ENCODE data around the gene TRERF1.

The TRERF1 gene

DNA sequence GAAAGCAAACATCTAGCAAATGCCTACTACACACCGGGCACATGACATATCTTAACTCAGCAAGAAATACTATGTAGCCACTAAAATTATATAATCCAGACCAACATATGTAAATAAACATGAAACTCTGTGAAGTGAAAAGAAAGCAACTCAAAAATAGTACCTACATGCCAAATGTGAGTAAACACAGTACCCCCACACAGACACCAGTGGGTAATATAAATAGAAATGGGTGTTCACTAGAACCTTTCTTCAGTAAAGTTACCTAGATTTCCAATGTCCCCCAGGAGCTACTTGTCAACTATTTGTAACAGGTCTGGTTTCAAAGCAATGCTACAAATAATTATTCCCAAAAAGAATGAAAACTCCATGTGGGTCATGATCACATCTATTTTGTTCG is 25.5 kb downstream of the TRERF1 start:
- DNase-seq (ENCODE audit: low read depth in 3 of 3, low spot score in 1 of 3), result no peak

DNA sequence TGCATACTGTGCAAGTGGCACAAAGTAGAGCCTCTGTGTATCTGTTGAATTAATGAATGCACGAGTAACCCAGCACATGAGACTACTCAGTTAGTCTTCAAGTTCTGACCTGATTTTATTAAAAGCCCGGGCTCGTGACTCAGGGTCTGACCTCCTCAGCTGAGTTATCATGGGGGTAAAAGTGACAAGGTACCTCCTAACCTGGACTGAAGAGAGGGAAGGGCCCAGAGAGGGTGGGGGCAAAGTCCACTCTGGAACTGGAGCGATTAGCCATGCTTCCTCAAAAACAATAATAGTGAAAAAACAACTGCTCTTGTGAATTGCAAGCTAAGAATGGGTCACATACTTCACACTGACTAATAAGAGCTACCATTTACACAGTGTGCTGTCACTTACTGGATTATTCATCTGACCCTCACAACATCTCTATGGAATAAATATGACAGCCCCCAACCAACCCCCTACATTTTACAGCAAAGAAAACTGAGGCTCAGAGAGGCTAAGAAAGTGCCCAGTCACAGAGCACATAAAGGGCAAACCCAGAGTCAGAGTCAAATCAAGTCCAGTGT is 26.7 kb downstream of the TRERF1 start:
- no peak for DNase-seq (ENCODE audit: low read depth in 3 of 3, low spot score in 1 of 3)

DNA sequence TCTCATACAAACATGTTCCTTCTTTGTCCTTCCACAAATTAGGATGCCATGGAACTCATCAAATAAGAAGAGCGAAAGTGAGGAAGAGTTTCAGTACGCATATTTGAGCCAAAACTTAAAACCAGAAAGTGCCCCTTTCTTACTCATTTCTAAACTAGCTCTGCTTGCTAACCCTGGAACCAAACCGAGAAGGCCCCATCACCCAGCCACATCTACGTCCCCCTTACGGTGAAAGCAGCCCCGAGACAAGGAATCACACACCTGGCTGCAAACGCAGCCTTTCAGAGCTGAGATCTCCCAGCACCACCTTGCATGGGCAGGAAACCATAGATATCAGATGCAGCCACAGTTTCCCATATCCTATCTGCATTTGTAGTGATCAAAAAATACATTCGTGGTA is 28.5 kb downstream of the TRERF1 start:
- no peak for DNase-seq (ENCODE audit: low read depth in 3 of 3, low spot score in 1 of 3)

GRCh38 chr6:42420741-42421140 is 31.0 kb downstream of the TRERF1 start:
- DNase-seq (ENCODE audit: low read depth in 3 of 3, low spot score in 1 of 3), result no peak

- no peak for DNase-seq (ENCODE audit: low read depth in 3 of 3, low spot score in 1 of 3)
These were observed 32.0 kb downstream of the TRERF1 start for GRCh38 chr6:42419490-42420280.

- no peak for DNase-seq (ENCODE audit: low read depth in 3 of 3, low spot score in 1 of 3)
These were observed 33.0 kb downstream of the TRERF1 start for GRCh38 chr6:42418724-42419123.

DNA sequence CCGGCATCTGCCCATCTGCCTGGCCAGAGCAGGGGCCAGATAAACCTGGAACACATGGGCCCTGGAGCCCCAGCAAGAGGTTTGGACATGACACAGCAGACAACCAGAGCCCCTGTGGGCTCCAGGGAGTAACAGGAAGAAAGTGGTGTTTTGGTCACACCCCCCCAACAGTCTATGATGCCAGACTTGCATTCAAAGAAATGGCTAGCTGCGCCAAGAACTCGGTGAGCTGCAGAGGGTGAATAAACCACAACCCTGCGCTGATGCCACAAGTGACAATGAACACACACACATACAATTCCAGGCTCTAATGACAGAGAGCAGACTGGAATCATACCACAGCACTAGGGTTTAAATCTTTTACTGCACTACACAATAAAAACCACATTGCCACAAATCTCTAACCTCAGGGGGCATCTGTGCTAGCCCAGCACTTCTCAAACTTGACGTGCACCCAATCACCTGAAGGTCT is 34.0 kb downstream of the TRERF1 start:
- DNase-seq (ENCODE audit: low read depth in 3 of 3, low spot score in 1 of 3), result no peak

DNA sequence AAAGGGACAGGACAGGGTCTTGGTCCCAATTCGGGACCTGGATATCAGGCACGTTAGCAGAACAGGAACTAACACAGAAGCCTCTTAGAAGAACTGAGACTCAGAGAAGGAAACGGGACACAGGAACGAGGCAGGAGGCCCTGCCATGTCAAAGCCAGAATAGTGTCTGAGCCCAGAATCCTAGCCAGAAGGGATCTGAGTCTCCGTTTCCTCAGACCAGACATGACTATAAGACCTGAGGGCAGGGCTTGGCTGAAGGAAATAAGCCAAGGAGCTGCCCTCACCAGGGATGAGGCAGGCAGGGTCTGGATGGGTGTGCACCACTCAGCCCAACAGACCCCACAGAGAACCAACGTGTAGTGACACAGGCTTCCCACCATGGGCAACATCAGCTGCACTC is 40.3 kb downstream of the TRERF1 start:
- no peak for DNase-seq (ENCODE audit: low read depth in 3 of 3, low spot score in 1 of 3)

DNA sequence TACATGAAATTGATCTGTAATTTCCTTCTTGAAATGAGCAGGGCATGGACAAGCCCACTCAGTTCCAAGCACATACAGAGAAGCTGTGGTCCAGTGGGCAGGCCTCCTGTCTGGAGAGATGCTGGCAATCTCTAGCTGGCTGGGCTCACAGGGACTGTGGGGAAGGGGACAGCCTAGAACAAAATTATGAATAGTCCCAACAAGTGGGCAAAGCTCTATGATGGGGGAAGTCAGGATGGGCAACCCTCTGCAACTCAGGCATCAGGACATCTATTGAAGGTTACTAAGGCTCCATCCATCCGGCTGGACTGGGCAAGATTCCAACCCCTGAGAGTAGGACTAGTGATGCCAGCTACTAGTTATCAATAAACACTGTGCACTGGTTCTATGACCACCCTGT is 40.9 kb downstream of the TRERF1 start:
- no peak for DNase-seq (ENCODE audit: low read depth in 3 of 3, low spot score in 1 of 3)

GRCh38 chr6:42409581-42409980 is 42.1 kb downstream of the TRERF1 start:
- no peak for DNase-seq (ENCODE audit: low read depth in 3 of 3, low spot score in 1 of 3)

GRCh38 chr6:42407379-42407778 is 44.3 kb downstream of the TRERF1 start:
- no peak for DNase-seq (ENCODE audit: low read depth in 3 of 3, low spot score in 1 of 3)

GRCh38 chr6:42406306-42407280 is 45.1 kb downstream of the TRERF1 start:
- DNase-seq (ENCODE audit: low read depth in 3 of 3, low spot score in 1 of 3), result no peak

- no peak for DNase-seq (ENCODE audit: low read depth in 3 of 3, low spot score in 1 of 3)
These were observed 46.7 kb downstream of the TRERF1 start for GRCh38 chr6:42405021-42405420.

DNA sequence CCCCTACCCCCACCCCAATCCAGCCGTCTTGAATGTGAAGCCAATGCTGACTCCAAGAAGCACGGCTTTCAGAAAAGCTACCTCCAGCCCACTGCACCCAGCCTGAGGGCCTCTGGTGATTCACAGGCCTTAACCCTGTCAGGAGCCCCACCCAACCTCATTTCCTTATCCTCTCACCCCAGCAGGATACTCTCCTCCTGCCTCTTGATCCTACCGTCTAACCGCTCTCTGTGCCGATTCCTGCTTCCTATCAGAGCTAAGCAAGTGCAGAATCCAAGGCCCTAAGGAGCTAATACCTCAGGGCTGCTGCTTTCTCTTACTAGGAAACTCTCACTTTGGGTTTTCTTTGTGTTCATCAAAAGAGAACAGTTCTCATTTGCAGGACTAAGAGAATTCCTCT is 47.2 kb downstream of the TRERF1 start:
- no peak for DNase-seq (ENCODE audit: low read depth in 3 of 3, low spot score in 1 of 3)

DNA sequence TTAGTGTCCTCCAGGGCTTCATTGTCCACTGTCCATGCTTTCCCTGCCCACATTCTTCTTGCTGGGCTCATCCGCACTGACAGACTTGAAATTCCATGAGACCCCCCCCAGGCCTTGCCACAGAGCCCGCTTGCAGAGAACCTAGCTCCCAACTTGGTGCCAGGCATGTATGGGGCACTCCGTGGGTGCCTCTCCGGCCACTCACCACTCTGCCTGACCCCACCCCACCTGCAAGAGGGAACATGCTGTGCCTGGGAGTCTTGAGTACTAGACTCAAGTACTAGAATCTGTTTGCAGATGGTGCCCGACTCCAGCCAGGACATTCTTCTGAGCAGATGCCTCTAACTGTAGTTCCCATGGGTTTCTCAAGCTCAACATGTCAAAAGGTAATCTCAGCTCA is 47.9 kb downstream of the TRERF1 start:
- no peak for DNase-seq (ENCODE audit: low read depth in 3 of 3, low spot score in 1 of 3)

GRCh38 chr6:42403421-42403820 is 48.3 kb downstream of the TRERF1 start:
- DNase-seq (ENCODE audit: low read depth in 3 of 3, low spot score in 1 of 3), result no peak

DNA sequence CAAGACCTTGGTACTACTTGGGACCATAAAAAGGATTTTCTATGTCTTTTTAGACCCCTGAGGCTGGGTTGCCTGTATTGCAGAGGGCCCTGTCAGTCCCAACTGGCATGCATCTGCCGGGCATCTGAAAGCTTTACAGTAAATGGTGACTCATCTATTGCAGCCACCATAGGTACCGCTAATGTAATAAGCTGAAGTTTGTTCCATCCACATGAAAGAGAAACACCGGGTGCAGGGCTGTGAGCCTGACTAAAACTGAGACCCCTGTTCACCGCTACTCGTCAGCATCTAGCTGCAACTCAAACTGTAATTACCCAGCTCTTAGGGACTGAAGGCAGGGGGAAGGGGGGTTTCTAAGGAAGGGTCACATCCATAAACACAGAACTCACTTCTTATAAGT is 49.5 kb downstream of the TRERF1 start:
- no peak for DNase-seq (ENCODE audit: low read depth in 3 of 3, low spot score in 1 of 3)

GRCh38 chr6:42401613-42401951 is 50.1 kb downstream of the TRERF1 start:
- DNase-seq (ENCODE audit: low read depth in 3 of 3, low spot score in 1 of 3), result no peak

DNA sequence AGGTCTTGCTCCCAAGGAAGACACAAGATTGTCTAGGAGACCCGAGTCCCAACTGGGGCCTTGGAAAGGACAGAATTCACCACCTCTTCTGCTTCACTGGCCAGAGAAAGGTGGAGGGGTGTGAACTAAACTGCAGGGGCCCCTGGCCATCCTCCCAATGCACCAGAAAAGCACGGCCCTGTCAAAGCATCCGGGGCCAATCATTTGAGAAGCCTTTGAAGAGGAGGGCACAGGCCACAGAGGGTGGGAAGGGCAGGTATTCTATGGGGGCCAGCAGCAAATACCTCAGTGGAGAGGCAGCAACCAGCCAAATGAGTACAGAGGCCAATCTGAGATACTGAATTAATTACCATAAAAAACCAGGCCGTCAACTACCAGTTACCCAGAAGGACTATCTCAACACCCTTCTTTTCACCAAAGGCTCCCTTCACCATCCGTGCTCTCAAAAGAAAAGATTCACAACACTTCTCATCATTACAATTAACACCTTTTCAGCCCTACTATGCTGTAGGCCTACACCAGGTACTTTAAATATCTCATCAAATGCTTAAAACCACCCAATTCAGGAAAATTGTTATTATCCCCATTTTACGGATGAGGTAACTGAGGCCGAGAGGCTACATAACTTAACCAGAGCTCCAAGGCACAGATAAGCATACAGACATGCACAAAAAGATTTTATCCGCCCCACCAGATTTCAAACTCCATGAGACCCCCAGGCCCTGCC is 50.7 kb downstream of the TRERF1 start:
- DNase-seq (ENCODE audit: low read depth in 3 of 3, low spot score in 1 of 3), result no peak

DNA sequence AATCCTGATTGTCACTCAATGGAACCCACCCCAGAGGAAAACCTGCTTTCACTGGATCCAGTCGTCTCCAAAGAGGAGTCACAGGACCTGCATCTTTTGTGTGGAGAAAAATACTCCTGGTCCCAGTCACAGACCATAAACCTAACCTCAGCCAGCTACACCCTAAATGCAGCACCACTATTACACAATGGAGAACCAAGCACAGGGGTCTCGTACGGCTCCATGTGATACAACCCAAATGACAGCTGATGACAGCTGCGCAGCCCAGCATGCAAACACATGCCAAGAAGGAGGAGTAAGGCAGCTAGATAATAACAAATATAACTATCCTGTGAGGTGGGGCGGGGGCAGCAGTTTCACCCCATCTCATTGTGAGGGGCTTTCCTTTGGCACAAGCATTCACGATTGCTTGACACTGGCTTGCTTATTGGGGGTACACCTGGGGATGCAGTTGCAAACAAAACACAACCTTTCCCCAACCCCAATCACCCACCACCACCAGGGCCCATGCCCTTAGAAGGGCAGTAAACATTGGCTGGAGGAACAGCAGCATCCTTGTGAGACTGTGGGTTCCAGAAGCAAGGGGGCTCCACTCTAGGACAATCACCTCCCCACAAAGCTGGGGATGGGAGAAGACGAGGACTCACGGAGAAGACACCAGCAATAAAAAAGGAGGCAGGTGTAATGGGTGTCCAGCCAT is 51.5 kb downstream of the TRERF1 start:
- DNase-seq (ENCODE audit: low read depth in 3 of 3, low spot score in 1 of 3), result no peak

DNA sequence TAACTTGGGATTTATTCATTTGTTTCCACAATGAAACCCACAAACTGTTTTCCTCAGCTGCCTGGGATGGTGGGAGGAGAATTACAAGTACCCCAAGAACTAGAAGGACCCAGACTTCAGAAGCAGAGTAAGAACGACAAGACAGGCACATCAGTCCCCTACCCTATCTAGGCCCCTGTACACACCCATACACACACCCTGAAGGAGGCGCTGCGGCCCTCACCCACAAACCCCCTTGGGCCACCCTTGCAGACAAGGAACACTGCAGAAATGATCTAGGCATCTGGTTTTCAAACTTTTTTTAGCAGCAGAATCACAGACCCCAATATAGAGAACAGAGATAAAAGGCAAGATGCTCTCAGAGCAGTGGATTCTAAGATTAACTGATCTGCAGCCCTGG is 55.0 kb downstream of the TRERF1 start:
- DNase-seq (ENCODE audit: low read depth in 3 of 3, low spot score in 1 of 3), result no peak

Data from stimulated activated CD4-positive, alpha-beta T cell treated with anti-CD3 and anti-CD28 coated beads, TNF-alpha, amount 100 ng/mL, for 1 hour (primary cell).